HEK293 (cell line): ENCODE results near the gene RTP3.

Experiments used
- CTCF ChIA-PET: fragments of 350-600 bp; formaldehyde crosslinking; extraction: SDS; loops from one replicate; lab custom pipeline; 2021; ENCODE audit warnings: antibody characterized with exemption; lab: Yijun Ruan, JAX
- POLR2A ChIA-PET: fragments of 300-600 bp; formaldehyde crosslinking; extraction: SDS; loops from one replicate; lab custom pipeline; 2020; ENCODE audit warnings: antibody characterized with exemption, inconsistent platforms; lab: Yijun Ruan, JAX
- H3K27ac ChIP-seq: fragments of 200-500 bp; sonication (Bioruptor generic); 2 replicates; pipeline ENCODE4 v1.5.1; 2014; ENCODE audit warnings: low read depth, low read length, control low read depth, inconsistent platforms; ENCODE audit errors: extremely low read depth
- H3K36me3 ChIP-seq, 2 experiments: fragments of 200-500 bp in 1 of 2; sonication (Bioruptor generic) in 1 of 2; 1 replicate in 1 of 2; 2 replicates in 1 of 2; pipeline ENCODE4 v1.5.1; 2014 to 2017; ENCODE audit warnings: inconsistent platforms in 2 of 2, low read length in 2 of 2; ENCODE audit not compliant: control insufficient read depth in 2 of 2, insufficient read depth in 1 of 2
- H3K4me1 ChIP-seq: fragments of 200-500 bp; sonication (Bioruptor generic); 2 replicates; pipeline ENCODE4 v1.5.1; 2014; ENCODE audit warnings: mild to moderate bottlenecking, low read length, inconsistent platforms; ENCODE audit not compliant: control insufficient read depth, insufficient read depth
- H3K4me3 ChIP-seq: 2 replicates; pipeline ENCODE4 v1.5.1; 2011; ENCODE audit warnings: low read depth, mild to moderate bottlenecking, control low read depth, low read length, moderate library complexity
- H3K9me3 ChIP-seq: fragments of 200-500 bp; sonication (Bioruptor generic); 2 replicates; pipeline ENCODE4 v1.5.1; 2014; ENCODE audit warnings: low read depth, low read length, inconsistent platforms; ENCODE audit not compliant: control insufficient read depth, insufficient read depth
- ELK4 ChIP-seq: IDR thresholded peaks from 2 replicates; pipeline ENCODE4 v1.6.1; 2011; ENCODE audit warnings: mild to moderate bottlenecking, low read depth, low read length, borderline replicate concordance
- OVOL3 ChIP-seq: fragments of 450-650 bp; formaldehyde crosslinking; IDR thresholded peaks from 2 replicates; pipeline ENCODE4 v1.5.1; 2016; ENCODE audit warnings: missing biosample characterization, missing genetic modification characterization
- PRDM10 ChIP-seq: fragments of 450-650 bp; formaldehyde crosslinking; IDR thresholded peaks from 2 replicates; pipeline ENCODE4 v1.5.1; 2016; ENCODE audit warnings: missing biosample characterization, missing genetic modification characterization
- SCRT2 ChIP-seq: fragments of 450-650 bp; formaldehyde crosslinking; IDR thresholded peaks from 2 replicates; pipeline ENCODE4 v1.5.1; 2016; ENCODE audit warnings: missing biosample characterization, missing genetic modification characterization
- YY2 ChIP-seq: fragments of 450-650 bp; formaldehyde crosslinking; IDR thresholded peaks from 2 replicates; pipeline ENCODE4 v1.5.1; 2016; ENCODE audit warnings: missing biosample characterization, missing genetic modification characterization
- ZBTB44 ChIP-seq: fragments of 450-650 bp; IDR thresholded peaks from 2 replicates; pipeline ENCODE4 v1.5.1; 2018; ENCODE audit warnings: missing biosample characterization, mild to moderate bottlenecking, missing genetic modification characterization
- ZFP3 ChIP-seq: fragments of 450-650 bp; formaldehyde crosslinking; IDR thresholded peaks from 2 replicates; pipeline ENCODE4 v1.5.1; 2016; ENCODE audit warnings: low read depth, missing biosample characterization, missing genetic modification characterization
- ZNF239 ChIP-seq: fragments of 450-650 bp; formaldehyde crosslinking; IDR thresholded peaks from 2 replicates; pipeline ENCODE4 v1.5.1; 2016; ENCODE audit warnings: missing biosample characterization, missing genetic modification characterization
- ZNF280C ChIP-seq: fragments of 450-650 bp; formaldehyde crosslinking; IDR thresholded peaks from 2 replicates; pipeline ENCODE4 v1.5.1; 2016; ENCODE audit warnings: missing biosample characterization, missing genetic modification characterization
- ZNF280D ChIP-seq: fragments of 450-650 bp; formaldehyde crosslinking; IDR thresholded peaks from 2 replicates; pipeline ENCODE4 v1.5.1; 2016; ENCODE audit warnings: missing biosample characterization, missing genetic modification characterization
- ZNF324 ChIP-seq: fragments of 450-650 bp; formaldehyde crosslinking; IDR thresholded peaks from 2 replicates; pipeline ENCODE4 v1.5.1; 2016; ENCODE audit warnings: missing biosample characterization, missing genetic modification characterization
- ZNF335 ChIP-seq: fragments of 450-650 bp; formaldehyde crosslinking; conservative IDR thresholded peaks from 2 replicates; pipeline ENCODE4 v1.5.1; 2016; ENCODE audit warnings: missing biosample characterization, missing genetic modification characterization
- ZNF530 ChIP-seq: fragments of 450-650 bp; formaldehyde crosslinking; IDR thresholded peaks from 2 replicates; pipeline ENCODE4 v1.5.1; 2016; ENCODE audit warnings: low read depth, missing biosample characterization, missing genetic modification characterization
- ZNF544 ChIP-seq: fragments of 450-650 bp; formaldehyde crosslinking; IDR thresholded peaks from 2 replicates; pipeline ENCODE4 v1.5.0; 2017; ENCODE audit warnings: missing biosample characterization, missing genetic modification characterization
- ZNF558 ChIP-seq: fragments of 450-650 bp; formaldehyde crosslinking; IDR thresholded peaks from 2 replicates; pipeline ENCODE4 v1.5.1; 2016; ENCODE audit warnings: missing biosample characterization, missing genetic modification characterization
- ZNF658 ChIP-seq: fragments of 450-650 bp; formaldehyde crosslinking; IDR thresholded peaks from 2 replicates; pipeline ENCODE4; 2016; ENCODE audit warnings: missing biosample characterization, missing genetic modification characterization
- ZSCAN4 ChIP-seq: fragments of 450-650 bp; formaldehyde crosslinking; IDR thresholded peaks from 2 replicates; pipeline ENCODE4 v1.5.1; 2017; ENCODE audit warnings: missing biosample characterization, missing genetic modification characterization

RTP3 gene

GRCh38 chr3:46535746-46536145 is 38.0 kb downstream of the RTP3 start:
- POLR2A ChIA-PET = no interaction called here

More at GRCh38 chr3:46535746-46536145, 38.0 kb downstream of the RTP3 start:
- H3K27ac ChIP-seq = no peak overlapping the region
- H3K36me3 ChIP-seq = no peaks in the 10 kb centered on the region
- TF ChIP-seq ZBTB44 (tag by site-specific recombination) = no peak
- no peak for TF ChIP-seq SCRT2 (tag by site-specific recombination)
- TF ChIP-seq PRDM10 = no peak
- no peak for TF ChIP-seq YY2
- TF ChIP-seq ZNF544 (tag by site-specific recombination) = no peak
- no peak for TF ChIP-seq ZNF324 (tag by site-specific recombination)
- TF ChIP-seq ZNF239 = no peak
- no peak for TF ChIP-seq ZNF335 (tag by site-specific recombination)
- no peak for TF ChIP-seq ZSCAN4 (tag by site-specific recombination)
- no peak for TF ChIP-seq ELK4
- no peak for TF ChIP-seq ZNF280C (tag by site-specific recombination)
- no peak for TF ChIP-seq ZNF280D (tag by site-specific recombination)
- no peak for TF ChIP-seq ZNF658 (tag by site-specific recombination)
- TF ChIP-seq OVOL3 (tag by site-specific recombination) = no peak
- TF ChIP-seq ZNF558 (tag by site-specific recombination) = no peak
- TF ChIP-seq ZNF530 (tag by site-specific recombination) = no peak
- TF ChIP-seq ZFP3 (tag by site-specific recombination) = no peak
- CTCF ChIA-PET = no interaction called here
- H3K4me3 ChIP-seq = no peak overlapping the region
- H3K4me1 ChIP-seq = no peaks in the 10 kb centered on the region
- no peaks in the 10 kb centered on the region for H3K9me3 ChIP-seq
